ENCODE data around the gene MEAF6. TPM values are rescaled to one million over a fixed set of nuclear protein-coding genes. Genes with fewer than 3 reads are reported as not detected.
"Not testable (repeated sequence)": the region's sequence is repeated elsewhere in the genome, so short reads cannot be mapped to it uniquely, and the experiment has no call there.

The MEAF6 gene
- 64.5 TPM for total RNA-seq
- long read RNA-seq, transcript MEAF6-202 (6 exons, 603 nt): minor isoform, 5 of 117 reads
- long read RNA-seq, transcript MEAF6-206 (8 exons, 1,408 nt): minor isoform, 21 of 117 reads
- long read RNA-seq, transcript MEAF6-201 (7 exons, 1,525 nt): major isoform, 83 of 117 reads
- long read RNA-seq, partial matches to known transcripts: 1 of 117 reads
- long read RNA-seq, other reads (novel, unspliced or antisense): 7 of 117 reads

- no peaks in the 10 kb centered on the region for H3K9me3 ChIP-seq
- peaks cover 26% of the 10 kb centered on the region for H3K36me3 ChIP-seq
- TF ChIP-seq CTCF (IDR thresholded peaks at IDR 0.05): peak; percentile 67
- DNase-seq (peak; percentile 93), ATAC-seq (peak; percentile 99)
- intact Hi-C loops (cut with DNase I): no loop called here
- H3K27ac ChIP-seq: peak within 1 kb of the TSS; percentile 95
- H3K4me3 ChIP-seq: peak within 1 kb of the TSS; percentile 82
- peaks cover 22% of the 10 kb centered on the region for H3K4me1 ChIP-seq
- H3K27me3 ChIP-seq: no peaks in the 10 kb centered on the region
Measured at GRCh38 chr1:37514350-37515184, at the start of gene MEAF6. TSS of gene MEAF6 (minus strand) at chr1:37514766. CDS start at chr1:37514746, 20 bp downstream.

GRCh38 chr1:37562984-37563383, 48.4 kb upstream of the MEAF6 start:
- no peak for TF ChIP-seq CTCF (IDR thresholded peaks at IDR 0.05)
- Histone ChIP-seq H3K4me3 (no peak overlapping the region), H3K4me1 (no peaks in the 10 kb centered on the region), H3K9me3 (no peaks in the 10 kb centered on the region), H3K27ac (no peak overlapping the region), H3K27me3 (no peaks in the 10 kb centered on the region), H3K36me3 (peaks cover 38% of the 10 kb centered on the region)
- DNase-seq (no peak), ATAC-seq (no peak)
- intact Hi-C loops (cut with DNase I): no loop called here

GRCh38 chr1:37561133-37562132, 46.9 kb upstream of the MEAF6 start:
- no peak for DNase-seq
- intact Hi-C loops (cut with DNase I): no loop called here
- ATAC-seq: peak; percentile 43
- Histone ChIP-seq H3K4me3 (no peak overlapping the region), H3K27ac (no peak overlapping the region), H3K4me1 (peaks cover 3% of the 10 kb centered on the region), H3K36me3 (peaks cover 23% of the 10 kb centered on the region), H3K27me3 (no peaks in the 10 kb centered on the region), H3K9me3 (no peaks in the 10 kb centered on the region)
- peak; percentile 36 for TF ChIP-seq CTCF (IDR thresholded peaks at IDR 0.05)

GRCh38 chr1:37560401-37561132, 46.0 kb upstream of the MEAF6 start:
- no peak for TF ChIP-seq CTCF (IDR thresholded peaks at IDR 0.05)
- H3K36me3 ChIP-seq: peaks cover 14% of the 10 kb centered on the region

GRCh38 chr1:37559957-37560379, 45.4 kb upstream of the MEAF6 start:
- H3K27me3 ChIP-seq; DNase-seq; H3K36me3 ChIP-seq; intact Hi-C loops (cut with DNase I); H3K4me3 ChIP-seq; H3K4me1 ChIP-seq; ATAC-seq; H3K9me3 ChIP-seq; H3K27ac ChIP-seq: not testable (repeated sequence)

More at GRCh38 chr1:37560401-37561132, 46.0 kb upstream of the MEAF6 start:
- Histone ChIP-seq H3K27me3 (no peaks in the 10 kb centered on the region), H3K9me3 (no peaks in the 10 kb centered on the region), H3K27ac (no peak overlapping the region), H3K4me3 (no peak overlapping the region), H3K4me1 (peaks cover 7% of the 10 kb centered on the region)
- intact Hi-C loops (cut with DNase I): no loop called here
- no peak for DNase-seq
- ATAC-seq: no peak
